HG03159 (cell line): ENCODE data around the gene NOC2L.

Source experiments
- ATAC-seq: cut with Tn5 transposase; IDR thresholded peaks from one replicate; pipeline ENCODE4 v1.9.1; 2021; ENCODE audit warnings: mild to moderate bottlenecking, moderate library complexity; ENCODE audit not compliant: unreplicated experiment

The NOC2L gene

DNA sequence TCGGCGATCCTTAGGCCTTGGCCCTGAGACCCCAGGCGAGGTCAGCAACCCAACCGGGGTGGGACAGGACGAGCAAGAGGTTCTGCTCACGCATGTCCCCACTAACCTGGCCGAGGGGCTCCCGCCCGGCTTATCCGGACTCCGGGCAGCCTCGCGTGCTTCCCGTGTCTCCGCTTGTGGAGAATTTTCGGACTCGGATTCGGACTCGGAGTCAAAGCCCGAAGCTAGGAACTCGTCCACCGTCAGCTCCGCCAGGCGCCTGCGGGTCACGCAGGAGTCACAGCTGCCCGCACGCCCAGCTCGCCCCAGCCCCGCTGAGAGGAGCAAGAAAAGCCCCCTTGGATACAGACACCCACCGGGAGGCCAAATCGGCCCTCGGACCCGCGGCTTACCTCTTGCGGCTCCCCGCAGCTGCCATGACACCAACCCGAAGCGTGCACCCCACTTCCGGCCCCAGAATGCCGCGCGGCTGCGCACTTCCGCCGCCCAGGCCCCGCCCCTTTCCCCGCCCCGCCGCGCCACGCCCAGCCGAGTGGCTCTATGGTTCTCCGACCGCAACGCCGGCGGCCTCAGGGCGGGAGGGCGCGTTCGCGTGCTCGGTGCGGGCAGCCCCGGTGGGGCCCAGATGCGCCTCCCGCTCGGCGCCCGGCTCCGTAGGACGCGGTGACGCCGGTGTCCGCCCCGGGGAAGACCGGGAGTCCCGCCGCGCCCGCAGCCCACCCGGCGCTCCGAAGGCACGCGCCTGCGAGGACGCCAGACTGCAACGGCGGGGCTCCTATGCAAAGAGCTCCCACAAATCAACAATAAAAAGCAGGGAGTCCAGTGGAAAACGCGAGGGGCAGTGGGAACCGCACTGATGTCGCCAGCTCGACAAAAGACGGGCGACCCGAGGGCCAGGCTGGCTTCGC is at the start of gene NOC2L:
Gene NOC2L (minus strand): TSS at position 434 of the 908 bp plus-strand sequence. CDS start 16 bp downstream, at position 418.
- ATAC-seq, result peak; percentile 69

DNA sequence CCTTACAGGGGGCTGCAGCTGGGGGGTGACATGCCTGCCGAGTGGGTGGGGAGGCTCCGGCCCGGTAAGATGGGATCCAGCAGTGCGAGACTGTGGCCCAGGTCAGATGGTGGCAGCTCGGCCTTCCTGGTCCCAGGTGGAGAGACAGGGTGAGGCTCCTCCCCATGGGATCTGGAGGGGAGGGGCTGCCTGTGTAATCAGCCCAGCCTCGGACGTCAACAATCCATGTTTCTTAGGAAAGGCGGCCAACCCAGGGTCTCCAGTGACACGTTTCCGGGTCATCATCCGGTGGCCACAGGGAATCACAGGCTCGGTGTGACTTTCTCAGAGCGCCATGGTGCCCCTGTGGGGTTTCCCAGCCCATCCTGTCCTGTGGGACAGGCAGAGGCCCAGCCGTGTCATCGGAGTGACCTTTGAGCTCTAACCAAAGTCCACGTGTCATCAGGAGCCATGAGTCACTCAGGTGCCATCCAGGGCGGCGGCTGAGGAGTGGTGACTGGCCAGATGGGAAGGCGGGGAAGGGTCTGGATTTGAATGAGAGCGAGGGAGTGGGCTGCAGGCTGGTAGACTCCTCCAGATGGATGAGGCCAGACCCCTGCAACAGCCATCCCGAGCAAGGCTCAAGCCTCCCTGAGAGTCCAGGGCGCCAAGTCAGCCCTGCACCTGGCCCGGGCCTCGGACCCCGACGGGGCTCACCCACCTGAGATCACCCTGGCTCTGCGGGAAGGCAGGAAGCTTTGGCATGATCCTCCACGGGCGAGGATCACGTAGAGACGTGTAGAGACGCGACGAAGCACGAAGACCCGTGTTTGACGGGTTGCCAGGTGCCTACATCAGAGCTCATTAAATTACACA is 47.5 kb upstream of the NOC2L start:
- no peak for ATAC-seq

DNA sequence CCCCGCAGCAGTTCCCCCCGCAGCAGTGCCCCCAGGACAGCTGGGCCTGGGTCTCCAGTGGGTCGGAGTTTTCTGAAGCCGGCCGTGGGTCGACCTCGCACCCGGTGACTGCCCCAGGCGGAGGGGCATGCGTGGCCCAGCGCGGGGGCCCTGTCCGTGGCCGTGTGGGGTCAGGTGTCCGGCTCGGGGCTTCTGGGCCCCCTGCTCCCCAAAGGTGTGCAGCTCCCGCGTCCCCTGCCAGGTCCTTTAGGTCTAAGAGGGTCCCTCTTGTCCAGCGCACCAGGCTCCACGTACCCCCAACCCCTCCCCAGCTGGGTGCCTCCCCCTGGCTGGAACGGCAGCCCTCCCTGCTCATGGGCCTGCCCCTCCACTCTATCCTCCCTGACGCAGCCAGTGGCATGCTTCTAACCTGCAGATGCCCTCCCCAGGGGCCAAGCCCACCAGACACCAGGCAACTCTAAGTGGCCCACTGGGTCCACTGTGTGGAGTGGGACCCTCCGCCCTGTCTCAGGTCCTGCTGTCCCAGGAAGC is 46.8 kb upstream of the NOC2L start:
- no peak for ATAC-seq

DNA sequence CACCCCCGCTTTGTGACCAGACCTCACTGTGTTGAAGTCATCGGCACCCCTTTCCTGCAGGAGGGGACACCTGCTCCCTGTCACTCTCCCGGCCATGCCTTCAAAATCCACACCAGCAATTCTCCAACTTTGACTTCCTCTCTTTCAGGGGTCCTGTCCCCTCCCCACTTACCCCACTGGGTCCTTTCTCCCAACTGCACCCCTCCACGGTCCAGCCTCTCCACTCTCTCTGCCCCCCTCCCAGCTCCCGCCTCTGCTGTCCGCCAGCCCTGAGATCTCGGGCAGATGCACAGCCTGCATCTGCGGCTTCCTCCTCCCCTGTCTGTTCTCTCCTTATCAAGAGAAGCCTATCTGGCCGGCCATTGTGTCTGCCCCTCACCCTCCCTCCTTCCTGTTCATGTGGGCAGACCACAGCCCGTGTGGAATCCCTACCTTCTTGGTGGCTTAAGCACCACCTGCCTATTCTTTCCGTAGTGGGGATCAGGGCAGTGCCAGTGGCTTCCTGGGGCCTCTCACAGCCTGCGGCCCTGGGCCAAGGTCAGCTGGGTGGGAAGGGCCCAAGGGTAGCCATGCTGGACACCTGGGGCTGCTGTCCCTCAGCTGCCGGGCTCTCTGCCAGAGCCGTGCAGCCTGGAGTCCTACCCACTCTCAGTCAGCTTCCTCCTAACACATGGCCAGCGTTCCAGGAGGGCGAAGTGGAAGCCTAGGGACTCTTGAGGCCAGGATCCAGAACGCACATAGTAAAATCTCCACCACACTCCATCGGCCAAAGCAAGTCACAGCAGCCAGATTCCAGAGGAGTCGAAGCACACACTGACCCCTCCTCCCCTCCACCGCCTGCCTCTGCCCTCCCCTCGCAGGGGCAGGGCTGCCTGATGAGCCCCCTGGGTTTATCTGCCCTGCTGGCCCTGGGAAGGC is 46.0 kb upstream of the NOC2L start:
- ATAC-seq, result no peak

DNA sequence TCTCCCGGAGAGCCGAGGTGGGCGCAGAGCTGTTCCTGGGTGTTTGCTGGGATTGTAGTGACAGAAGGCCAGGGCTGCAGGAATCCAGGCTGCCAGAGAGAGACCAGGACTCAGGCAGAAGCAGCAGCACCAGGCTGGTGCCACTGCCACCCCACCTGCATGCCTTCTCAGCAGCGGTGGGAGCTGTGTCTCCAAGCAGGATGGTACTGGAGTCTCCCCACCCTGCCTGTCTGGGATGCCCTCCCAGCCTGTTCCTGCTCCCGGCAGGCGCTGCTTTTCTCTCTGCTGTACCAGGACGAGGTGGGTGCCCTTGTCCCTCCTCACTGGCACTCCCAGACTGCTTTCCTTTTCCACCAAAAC is 45.3 kb upstream of the NOC2L start:
- no peak for ATAC-seq

DNA sequence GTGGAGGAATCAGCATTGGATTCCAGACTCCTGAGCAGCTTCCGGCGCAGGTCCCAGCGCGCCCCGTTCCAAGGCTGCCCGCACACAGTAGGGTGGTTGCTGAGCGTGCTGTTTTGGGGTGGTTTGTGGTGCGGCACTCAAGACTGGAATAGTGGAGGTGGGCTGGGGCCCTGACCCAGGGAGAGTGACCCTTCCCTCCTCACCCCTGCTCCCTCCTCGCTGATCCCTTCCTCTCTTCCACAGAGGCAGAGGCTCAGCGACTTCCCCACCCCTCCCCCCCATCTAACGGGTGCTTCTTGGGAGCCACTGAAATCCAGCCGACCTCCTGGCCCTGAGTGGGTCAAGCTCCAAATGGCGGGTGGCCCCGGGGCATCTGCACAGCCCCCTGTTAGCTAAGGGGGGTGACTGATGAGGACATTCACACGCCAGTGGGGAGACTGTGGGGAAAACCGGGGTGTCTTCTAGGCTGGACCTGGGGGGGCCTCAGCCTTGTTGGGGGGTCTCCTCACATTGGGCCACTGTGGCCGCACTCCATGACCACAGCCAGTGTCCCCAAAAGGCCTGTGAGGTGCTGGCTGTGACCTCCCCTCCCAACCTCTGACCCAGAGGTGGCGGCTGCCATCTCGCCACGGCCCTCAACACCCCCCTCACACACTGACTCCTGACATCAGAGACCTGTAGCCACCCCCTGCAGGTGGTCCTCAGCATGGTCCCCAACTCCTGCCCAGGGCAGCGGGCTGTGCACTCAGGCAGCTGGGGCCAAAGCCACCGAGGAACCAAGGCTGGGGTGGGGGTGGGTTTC is 44.8 kb upstream of the NOC2L start:
- ATAC-seq, result no peak

DNA sequence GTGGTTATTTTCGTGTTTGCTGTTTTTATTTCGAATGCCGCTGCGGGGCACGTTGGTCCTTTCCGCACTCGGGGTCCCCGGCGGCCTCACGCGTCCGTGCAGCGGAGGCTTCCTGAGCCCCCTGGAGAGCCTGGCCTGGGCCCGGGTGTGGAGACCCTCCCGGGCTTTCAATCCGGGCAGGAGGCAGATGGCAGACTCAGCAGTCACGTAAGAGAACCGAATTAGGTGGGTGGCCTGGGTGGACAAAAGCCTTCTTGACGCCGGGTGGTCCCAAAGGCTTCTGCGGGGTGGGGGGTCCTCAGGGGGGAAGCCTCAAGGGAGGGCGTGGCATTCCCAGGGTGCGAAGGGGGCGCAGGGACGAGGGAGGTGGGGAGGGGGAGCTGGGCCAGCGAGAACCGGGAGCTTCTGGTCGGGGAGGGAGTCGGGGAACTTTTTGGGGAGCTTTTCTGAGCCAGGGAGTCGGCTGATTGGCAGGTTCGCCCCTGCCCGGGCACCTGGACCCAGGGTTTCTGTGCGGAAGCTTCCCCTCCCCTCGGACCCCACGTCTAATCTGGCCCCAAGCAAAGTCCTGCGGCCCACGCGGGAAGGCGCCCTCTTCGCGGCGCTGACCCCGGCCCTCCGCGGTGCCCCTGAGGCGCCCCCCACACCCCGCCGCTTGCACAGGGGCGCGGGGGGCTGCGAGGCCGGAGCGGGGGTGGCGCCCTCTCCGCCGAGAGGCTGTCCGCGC is 42.2 kb upstream of the NOC2L start:
- ATAC-seq, result no peak

DNA sequence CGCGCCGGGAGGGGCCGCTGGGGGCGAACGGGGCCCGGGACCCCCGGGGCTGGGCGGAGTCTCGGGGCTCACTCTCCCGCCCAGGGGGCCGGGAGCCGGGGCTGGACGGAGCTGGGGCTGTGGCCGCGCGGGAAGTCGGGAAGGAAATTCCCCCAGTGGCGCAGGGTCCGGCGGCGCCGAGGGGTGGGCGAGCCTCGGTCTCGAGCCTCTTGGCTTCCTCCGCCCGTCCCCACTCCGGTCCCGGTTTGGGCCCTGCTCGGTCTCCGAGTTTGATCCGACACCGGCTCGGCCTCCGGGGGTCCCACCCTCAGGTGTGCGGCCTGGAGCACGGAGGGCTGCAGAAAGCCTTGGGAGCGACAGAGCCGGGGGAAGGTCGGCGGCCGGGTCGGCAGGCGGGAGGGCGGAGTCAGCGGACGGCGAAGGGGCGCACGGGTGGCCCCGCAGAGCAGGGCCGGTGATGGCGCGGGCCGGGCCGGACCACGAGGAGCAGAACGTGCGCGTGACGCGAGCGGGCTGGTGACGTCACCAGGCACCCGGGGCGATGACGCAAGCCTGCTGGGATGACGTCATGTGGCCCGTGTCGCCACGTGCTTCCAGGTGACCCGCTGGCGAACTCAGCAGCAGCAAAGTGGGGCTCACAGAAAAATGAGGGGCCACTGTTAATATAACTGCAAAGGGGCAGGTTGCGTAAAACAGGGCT is 41.5 kb upstream of the NOC2L start:
- ATAC-seq, result no peak

DNA sequence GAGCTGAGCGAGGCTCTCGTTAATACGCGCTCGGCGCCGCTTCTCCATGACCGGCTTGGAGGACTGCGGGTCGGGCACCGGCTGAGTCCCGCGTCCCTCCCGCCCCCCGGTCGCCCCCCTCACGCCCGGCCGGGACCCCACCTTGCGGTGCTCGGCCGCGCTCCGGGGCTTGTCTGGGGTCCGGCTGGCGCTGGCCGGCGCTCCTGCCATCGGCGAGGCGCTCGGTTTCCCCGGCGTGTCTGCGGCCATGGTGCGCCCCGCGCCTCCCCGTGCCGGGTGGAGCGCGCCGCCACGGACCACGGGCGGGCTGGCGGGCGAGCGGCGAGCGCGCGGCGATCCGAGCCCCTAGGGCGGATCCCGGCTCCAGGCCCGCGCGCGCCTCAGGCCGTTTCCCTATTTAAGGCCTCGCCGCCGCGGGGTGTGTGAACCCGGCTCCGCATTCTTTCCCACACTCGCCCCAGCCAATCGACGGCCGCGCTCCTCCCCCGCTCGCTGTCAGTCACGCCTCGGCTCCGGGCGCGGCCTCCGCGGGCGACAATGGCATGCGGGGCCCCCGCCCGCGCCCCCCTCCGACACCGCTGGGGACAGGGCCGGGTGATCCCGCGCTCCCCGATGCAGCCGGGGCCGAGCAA is 40.8 kb upstream of the NOC2L start, which contains the start of gene HES4:
Gene HES4 (minus strand): TSS at position 373 of the 632 bp plus-strand sequence. CDS start 124 bp downstream, at position 249.
- no peak for ATAC-seq

DNA sequence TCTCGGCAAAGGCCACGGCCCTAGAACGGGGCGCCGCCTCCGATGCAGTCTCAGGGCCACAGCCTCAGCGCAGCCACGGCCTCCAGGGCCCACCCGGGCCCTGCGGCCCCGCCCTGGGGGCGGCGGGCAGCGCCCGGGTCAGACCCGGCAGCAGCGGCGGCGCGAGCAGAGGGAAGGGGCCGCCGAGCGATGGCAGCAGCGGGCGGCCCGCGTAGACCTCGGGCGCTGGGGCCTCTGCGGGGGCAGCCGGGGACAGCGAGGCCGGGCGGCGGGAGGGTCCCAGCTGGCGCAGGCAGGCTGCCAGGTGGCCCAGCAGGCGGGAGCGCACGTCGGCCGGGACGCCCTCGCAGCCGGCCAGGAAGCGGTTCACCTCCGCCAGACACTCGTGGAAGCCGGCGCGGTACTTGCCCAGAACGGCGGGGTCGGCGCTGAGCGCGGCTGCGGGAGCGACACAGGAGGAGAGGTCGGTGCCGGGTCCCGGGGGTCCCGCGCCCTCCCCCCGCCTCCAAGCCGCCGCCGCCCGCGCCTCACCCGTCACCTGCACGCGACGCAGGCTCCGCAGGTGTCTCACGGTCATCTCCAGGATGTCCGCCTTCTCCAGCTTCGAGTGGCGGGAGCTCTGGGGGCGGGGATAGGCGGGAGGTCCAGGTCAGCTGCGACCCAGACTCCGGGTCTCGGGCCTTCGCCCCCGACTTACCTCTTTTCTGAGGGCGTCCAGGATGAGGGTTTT is 40.1 kb upstream of the NOC2L start:
- no peak for ATAC-seq

DNA sequence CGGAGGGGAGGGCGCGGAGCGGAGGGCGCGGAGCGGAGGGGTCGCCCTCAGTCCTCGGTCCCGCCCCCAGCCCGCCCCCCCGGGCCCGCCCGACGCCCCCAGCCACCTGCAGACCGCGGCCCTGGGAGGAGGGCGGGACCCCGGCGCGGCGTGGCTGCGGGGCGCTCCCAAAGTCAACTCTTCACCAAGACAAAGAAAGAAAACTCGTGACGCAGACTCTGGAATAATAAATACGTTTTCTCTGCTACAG is 39.6 kb upstream of the NOC2L start:
- ATAC-seq, result no peak

DNA sequence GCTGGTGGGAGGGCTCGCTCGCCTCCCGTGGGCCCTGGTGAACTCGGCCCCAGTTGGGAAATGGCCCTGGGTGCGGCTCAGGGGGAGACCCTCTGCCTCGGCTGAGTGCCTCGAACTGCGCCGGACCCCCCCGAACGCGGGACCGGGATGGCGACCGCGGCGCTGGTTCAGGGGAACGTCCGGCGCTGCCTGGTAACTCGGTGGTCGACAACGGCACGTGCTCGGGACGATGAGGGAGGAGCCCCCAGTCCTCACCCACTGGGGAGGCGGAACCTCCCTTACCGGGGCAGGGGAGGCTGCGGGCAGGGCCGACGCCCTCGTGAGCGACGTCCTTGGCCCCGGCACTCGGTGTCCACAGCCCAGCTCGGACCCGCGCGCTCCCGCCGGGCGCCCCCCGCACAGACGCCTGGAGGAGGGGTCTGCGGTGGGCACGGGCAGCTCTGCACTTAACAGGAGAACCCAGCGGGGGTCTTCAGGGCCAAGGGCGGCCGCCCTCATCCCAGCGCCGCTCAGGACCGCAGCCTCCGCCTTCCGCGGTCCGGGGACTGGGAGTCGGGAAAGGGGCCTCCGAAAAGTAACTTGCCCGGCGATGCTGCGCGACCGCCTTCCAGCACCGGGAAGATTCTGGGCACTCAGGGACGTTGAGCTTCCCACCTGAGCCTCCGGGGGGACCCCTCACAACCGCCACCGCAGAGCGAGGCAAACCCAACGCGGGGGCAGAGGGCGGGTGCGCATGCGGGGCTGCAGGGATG is 39.1 kb upstream of the NOC2L start:
- ATAC-seq, result no peak

DNA sequence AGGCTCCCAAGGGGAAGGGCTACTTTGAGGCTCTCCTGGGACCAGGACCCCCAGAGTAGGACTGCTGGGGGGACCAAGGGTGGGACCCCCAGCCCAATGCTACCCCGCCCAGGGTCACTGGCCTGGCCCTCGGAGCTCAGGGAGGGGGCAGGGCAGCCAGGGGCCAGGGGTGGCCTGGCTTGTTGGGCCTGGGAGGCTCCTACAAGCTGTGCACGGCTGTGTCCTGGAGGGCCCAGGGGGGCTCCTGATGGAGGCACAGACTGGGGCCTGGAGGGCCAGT is 38.6 kb upstream of the NOC2L start:
- ATAC-seq, result no peak

DNA sequence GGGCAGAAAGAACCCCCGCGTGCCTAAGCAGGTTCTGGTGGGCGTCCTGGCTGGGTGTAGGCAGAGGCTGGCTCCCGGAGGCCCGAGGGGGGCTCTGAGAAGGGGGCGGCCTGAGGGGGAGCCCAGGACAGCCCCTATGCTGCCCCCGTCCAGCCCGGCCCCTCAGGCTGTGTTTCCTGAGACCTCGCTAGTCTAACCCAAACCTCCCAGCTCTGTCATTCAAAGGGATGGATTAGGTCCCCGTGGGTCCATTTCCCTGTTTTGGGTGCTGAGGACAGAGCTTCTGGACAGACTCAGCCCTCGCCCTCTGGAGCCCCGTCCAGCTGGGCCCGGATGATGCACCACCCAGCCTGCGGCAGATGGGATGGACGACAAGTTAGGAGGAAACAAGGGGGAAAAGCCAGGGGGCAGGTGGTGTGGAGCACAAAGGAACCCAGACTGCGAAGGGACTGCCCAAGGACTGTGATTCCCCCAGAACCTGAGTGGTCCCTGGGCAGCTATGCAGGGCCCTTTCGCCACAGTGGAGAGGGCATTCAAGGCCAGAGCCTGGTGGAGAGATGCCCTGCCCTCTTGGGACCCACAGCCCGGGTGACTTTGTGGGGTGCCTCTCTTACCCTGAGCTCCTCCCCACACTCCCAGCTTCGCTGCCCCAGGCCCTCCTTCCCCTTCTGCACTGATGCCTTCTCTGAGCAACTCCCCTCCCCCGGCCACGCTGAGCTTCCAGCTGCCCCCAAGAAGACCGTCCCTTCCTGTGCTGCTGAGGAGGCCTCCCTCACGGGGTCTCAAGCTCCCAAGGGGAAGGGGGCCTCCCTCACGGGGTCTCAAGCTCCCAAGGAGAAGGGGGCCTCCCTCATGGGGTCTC is 38.0 kb upstream of the NOC2L start:
- no peak for ATAC-seq

DNA sequence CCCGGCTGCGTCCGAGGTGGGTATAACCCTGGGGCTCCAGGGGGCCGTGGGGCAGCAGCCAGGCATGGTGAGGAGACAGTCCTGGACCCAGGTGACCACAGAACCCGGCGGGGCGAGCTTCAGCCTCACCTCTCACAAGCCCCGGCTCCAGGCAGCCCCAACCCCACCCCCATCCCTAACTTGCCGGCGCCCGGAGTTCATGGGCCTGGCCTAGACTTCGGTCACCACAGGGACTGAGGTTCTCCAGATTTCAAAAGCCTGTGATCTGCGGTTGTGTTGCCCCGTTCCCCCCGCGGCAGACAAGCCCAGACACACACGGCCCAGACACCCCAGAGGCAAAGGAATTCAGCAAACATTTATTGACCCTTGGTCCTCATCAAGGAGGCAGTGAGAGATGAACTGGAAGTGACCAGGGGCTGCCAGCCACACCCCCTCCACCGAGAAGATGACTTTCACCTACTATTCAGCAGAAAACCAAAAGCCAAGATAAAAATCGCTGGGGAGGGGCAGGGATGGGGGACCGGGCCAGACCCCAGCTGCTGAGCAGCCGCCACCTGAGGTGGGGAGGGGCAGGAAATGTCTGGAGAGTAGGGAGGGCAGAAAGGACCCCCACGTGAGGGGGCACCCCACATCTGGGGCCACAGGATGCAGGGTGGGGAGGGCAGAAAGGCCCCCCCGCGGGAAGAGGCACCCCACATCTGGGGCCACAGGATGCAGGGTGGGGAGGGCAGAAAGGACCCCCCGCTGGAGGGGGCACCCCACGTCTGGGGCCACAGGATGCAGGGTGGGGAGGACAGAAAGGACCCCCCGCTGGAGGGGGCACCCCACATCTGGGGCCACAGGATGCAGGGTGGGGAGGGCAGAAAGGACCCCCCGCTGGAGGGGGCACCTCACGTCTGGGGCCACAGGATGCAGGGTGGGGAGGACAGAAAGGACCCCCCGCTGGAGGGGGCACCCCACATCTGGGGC is 36.9 kb upstream of the NOC2L start:
- ATAC-seq, result no peak
